Panc1 (cell line): ENCODE measurements around the gene DENND5B. TPM values are rescaled to one million over a fixed set of nuclear protein-coding genes. Genes with fewer than 3 reads are reported as not detected.

Source experiments
- ATAC-seq: fragments of 200-7000 bp; cut with Tn5 transposase; 2 replicates; pipeline ENCODE4 v1.9.1; 2020; ENCODE audit warnings: mild to moderate bottlenecking, moderate library complexity
- BruUV-seq: library from RNA; stranded (reverse); fragments of 400-500 nt; replicated peaks from 2 replicates; lab custom pipeline; 2021; lab: Mats Ljungman, UMichigan
- CTCF ChIA-PET: fragments of 300-600 bp; sonication (Branson Sonifier 250); formaldehyde crosslinking; loops from one replicate; lab custom pipeline; 2022; ENCODE audit warnings: antibody characterized with exemption; lab: Charles Lee
- POLR2A ChIA-PET: fragments of 300-600 bp; sonication (Branson Sonifier 250); formaldehyde crosslinking; loops from one replicate; lab custom pipeline; 2022; ENCODE audit warnings: antibody characterized with exemption; lab: Charles Lee
- DNase-seq: peaks from one replicate; pipeline ENCODE4 v3.0.0-alpha.2; 2010; ENCODE audit warnings: low read depth, low spot score
- H3K27ac ChIP-seq: 2 replicates; pipeline ENCODE4 v1.5.1; 2011; ENCODE audit warnings: mild to moderate bottlenecking, low read length, inconsistent platforms
- H3K27me3 ChIP-seq: fragments of 200-500 bp; sonication (Bioruptor generic); 2 replicates; pipeline ENCODE4 v1.6.0; 2014; ENCODE audit warnings: low read length, inconsistent platforms; ENCODE audit not compliant: control insufficient read depth, insufficient read depth
- H3K36me3 ChIP-seq: fragments of 200-500 bp; sonication (Bioruptor generic); 2 replicates; pipeline ENCODE4 v1.5.1; 2014; ENCODE audit warnings: inconsistent platforms, mild to moderate bottlenecking, low read length, moderate library complexity; ENCODE audit not compliant: control insufficient read depth, insufficient read depth
- H3K4me1 ChIP-seq: 2 replicates; pipeline ENCODE4 v1.5.1; 2011; ENCODE audit warnings: inconsistent platforms, mild to moderate bottlenecking, low read length, moderate library complexity; ENCODE audit not compliant: control insufficient read depth, insufficient read depth
- H3K4me3 ChIP-seq, 2 experiments: 2 replicates each; pipeline ENCODE4 v1.5.1; 2011 to 2012; ENCODE audit warnings: low read depth in 2 of 2, low read length in 2 of 2, mild to moderate bottlenecking in 2 of 2, inconsistent platforms in 1 of 2, moderate library complexity in 1 of 2
- H3K9me3 ChIP-seq: fragments of 200-500 bp; sonication (Bioruptor generic); 2 replicates; pipeline ENCODE4 v1.5.1; 2014; ENCODE audit warnings: low read depth, mild to moderate bottlenecking, inconsistent platforms, low read length, moderate library complexity; ENCODE audit not compliant: control insufficient read depth, insufficient read depth
- POLR2AphosphoS5 ChIP-seq: IDR thresholded peaks from 2 replicates; pipeline ENCODE4 v1.6.1; 2012; ENCODE audit warnings: mild to moderate bottlenecking, low read depth, low read length, moderate library complexity
- SIN3A ChIP-seq: IDR thresholded peaks from 2 replicates; pipeline ENCODE4 v1.6.1; 2012; ENCODE audit warnings: low read depth, mild to moderate bottlenecking, low read length, moderate library complexity, borderline replicate concordance; ENCODE audit not compliant: insufficient read depth
- TCF7L2 ChIP-seq: IDR thresholded peaks from 2 replicates; pipeline ENCODE4 v1.6.1; 2011; ENCODE audit warnings: mild to moderate bottlenecking, low read depth, low read length, inconsistent platforms
- in situ Hi-C: cut with HindIII; loops from 2 replicates; pipeline ENCODE4 v1.10.0; 2016; ENCODE audit warnings: low sequenced_read_pairs, low pct_unique_long_range_greater_than_20kb
- intact Hi-C: fragments of 100-400 bp; cut with micrococcal nuclease; formaldehyde crosslinking; loops from one replicate; pipeline ENCODE4 v1.10.0; 2022; ENCODE audit not compliant: unreplicated experiment
- total RNA-seq: library from RNA; stranded (reverse); gene quantifications from one replicate; pipeline ENCODE4 v1.2.1, GENCODE V29; 2021; ENCODE audit not compliant: unreplicated experiment
- TF ChIP-seq, protein P1 (sequence below), 2 experiments: IDR thresholded peaks; 2 replicates each; pipeline ENCODE4 v1.6.1; 2011 to 2012; ENCODE audit warnings: low read depth in 2 of 2, control low read depth in 1 of 2, low read length in 1 of 2, mild to moderate bottlenecking in 1 of 2, moderate library complexity in 1 of 2; ENCODE audit not compliant: insufficient read depth in 1 of 2
- TF ChIP-seq, protein P2 (sequence below): fragments of 450-650 bp; IDR thresholded peaks from 2 replicates; pipeline ENCODE4 v1.5.1; 2017; ENCODE audit warnings: mild to moderate bottlenecking

DENND5B gene
- total RNA-seq, 1 experiment from 2014 or later = 36.8 TPM

DNA sequence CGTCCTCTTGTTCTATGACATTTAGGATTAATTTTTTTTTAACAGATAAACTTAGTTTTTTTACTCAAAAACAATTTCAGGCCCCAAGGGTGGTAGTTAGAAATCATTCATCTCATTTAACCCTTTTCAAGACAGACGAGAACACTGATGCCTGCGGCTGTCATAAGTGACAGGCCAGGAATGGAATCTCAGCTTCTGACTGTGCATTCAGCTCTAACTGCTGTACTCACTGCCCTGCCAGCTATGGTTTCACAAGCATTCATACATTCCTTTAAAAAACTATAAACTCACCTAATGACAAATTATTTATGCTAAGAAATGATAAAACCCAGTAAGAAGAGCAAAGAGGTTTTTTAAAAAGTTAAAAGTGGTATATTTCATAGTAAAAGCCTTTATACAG is 8.8 kb downstream of the DENND5B start:
- ATAC-seq = no peak
- peaks cover 13% of the 10 kb centered on the region for H3K4me1 ChIP-seq
- no peaks in the 10 kb centered on the region for H3K9me3 ChIP-seq
- no TSS peak for BruUV-seq
- DNase-seq = no peak
- TF ChIP-seq POLR2AphosphoS5 (no peak), SIN3A (no peak), TCF7L2 (no peak)
- TF ChIP-seq, protein P1, sequence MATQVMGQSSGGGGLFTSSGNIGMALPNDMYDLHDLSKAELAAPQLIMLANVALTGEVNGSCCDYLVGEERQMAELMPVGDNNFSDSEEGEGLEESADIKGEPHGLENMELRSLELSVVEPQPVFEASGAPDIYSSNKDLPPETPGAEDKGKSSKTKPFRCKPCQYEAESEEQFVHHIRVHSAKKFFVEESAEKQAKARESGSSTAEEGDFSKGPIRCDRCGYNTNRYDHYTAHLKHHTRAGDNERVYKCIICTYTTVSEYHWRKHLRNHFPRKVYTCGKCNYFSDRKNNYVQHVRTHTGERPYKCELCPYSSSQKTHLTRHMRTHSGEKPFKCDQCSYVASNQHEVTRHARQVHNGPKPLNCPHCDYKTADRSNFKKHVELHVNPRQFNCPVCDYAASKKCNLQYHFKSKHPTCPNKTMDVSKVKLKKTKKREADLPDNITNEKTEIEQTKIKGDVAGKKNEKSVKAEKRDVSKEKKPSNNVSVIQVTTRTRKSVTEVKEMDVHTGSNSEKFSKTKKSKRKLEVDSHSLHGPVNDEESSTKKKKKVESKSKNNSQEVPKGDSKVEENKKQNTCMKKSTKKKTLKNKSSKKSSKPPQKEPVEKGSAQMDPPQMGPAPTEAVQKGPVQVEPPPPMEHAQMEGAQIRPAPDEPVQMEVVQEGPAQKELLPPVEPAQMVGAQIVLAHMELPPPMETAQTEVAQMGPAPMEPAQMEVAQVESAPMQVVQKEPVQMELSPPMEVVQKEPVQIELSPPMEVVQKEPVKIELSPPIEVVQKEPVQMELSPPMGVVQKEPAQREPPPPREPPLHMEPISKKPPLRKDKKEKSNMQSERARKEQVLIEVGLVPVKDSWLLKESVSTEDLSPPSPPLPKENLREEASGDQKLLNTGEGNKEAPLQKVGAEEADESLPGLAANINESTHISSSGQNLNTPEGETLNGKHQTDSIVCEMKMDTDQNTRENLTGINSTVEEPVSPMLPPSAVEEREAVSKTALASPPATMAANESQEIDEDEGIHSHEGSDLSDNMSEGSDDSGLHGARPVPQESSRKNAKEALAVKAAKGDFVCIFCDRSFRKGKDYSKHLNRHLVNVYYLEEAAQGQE (IDR thresholded peaks at IDR 0.05; ENCODE audit: insufficient read depth in 1 of 2, low read depth in 2 of 2, low read length in 1 of 2) = no peak
- TF ChIP-seq, protein P2, sequence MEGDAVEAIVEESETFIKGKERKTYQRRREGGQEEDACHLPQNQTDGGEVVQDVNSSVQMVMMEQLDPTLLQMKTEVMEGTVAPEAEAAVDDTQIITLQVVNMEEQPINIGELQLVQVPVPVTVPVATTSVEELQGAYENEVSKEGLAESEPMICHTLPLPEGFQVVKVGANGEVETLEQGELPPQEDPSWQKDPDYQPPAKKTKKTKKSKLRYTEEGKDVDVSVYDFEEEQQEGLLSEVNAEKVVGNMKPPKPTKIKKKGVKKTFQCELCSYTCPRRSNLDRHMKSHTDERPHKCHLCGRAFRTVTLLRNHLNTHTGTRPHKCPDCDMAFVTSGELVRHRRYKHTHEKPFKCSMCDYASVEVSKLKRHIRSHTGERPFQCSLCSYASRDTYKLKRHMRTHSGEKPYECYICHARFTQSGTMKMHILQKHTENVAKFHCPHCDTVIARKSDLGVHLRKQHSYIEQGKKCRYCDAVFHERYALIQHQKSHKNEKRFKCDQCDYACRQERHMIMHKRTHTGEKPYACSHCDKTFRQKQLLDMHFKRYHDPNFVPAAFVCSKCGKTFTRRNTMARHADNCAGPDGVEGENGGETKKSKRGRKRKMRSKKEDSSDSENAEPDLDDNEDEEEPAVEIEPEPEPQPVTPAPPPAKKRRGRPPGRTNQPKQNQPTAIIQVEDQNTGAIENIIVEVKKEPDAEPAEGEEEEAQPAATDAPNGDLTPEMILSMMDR = no peak
- no peak overlapping the region for H3K27ac ChIP-seq
- in situ Hi-C loops = no loop called here
- H3K36me3 ChIP-seq = no peaks in the 10 kb centered on the region
- intact Hi-C loops = loop anchor here (10.0 kb wide), 1 partner anchor 47 kb away; no protein-coding TSS in a partner anchor
- CTCF ChIA-PET = interaction anchor here (0.5 kb wide), 1 partner anchor 45 kb away, joined by 10 read pairs; no protein-coding TSS in a partner anchor
- POLR2A ChIA-PET = no interaction called here
- no peaks in the 10 kb centered on the region for H3K27me3 ChIP-seq
- H3K4me3 ChIP-seq = no peak overlapping the region

DNA sequence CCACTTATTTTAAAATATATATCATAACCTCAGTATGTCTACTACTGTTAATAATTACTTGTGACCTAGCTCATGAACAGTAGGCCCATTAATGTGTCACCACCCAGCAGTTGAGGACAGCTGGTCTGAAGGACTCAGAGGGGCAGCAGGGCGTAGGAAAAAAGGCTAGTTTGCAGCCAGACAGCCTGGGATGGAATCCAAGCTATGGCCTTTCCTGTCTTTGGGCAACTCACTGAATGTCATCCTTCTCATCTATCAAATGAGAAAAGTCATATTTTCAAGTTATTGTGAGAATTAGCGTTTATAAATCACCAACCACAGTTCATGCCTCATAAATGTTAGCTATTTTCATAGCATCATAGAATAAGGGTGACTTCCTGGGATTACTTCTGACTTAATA is 12.3 kb downstream of the DENND5B start:
- CTCF ChIA-PET = interaction anchor here (0.6 kb wide), 1 partner anchor 307 kb away, joined by 11 read pairs; no protein-coding TSS in a partner anchor
- POLR2A ChIA-PET = no interaction called here
- BruUV-seq = TSS peak; percentile 34
- Histone ChIP-seq H3K4me1 (no peaks in the 10 kb centered on the region; the same call in 1 of the 2 replicates), H3K4me3 (no peak overlapping the region), H3K36me3 (no peaks in the 10 kb centered on the region), H3K27me3 (no peaks in the 10 kb centered on the region), H3K27ac (no peak overlapping the region), H3K9me3 (no peaks in the 10 kb centered on the region)
- intact Hi-C loops (no loop called here), in situ Hi-C loops (no loop called here)
- ATAC-seq (no peak), DNase-seq (no peak)
- TF ChIP-seq SIN3A (no peak), POLR2AphosphoS5 (no peak), TCF7L2 (no peak)
- TF ChIP-seq, protein P1 (IDR thresholded peaks at IDR 0.05; ENCODE audit: insufficient read depth in 1 of 2, low read depth in 2 of 2, low read length in 1 of 2) = no peak
- TF ChIP-seq, protein P2 = no peak
